Adipose tissue (tissue), 3 donors: ENCODE measurements around the gene CORO1C. TPM values are rescaled to one million over a fixed set of nuclear protein-coding genes. Genes with fewer than 3 reads are reported as not detected.

ENCODE experiments used
- H3K27ac ChIP-seq: one replicate; pipeline ENCODE4 v1.5.1; 2013; ENCODE audit warnings: low read depth, low read length
- WGBS, 3 donors: extraction: QIAGEN DNeasy Blood & Tissue Kit; methylation state at CpG; one replicate each; pipeline ENCODE4 v1.1.7; 2013; 5-methylcytosine and 5-hydroxymethylcytosine counted together
- polyA plus RNA-seq, 3 donors: library from polyadenylated mRNA; stranded (reverse); fragments of 200-250 nt; gene quantifications; one replicate each; pipeline ENCODE4 v1.2.3, GENCODE V29; 2013
- donor health status: healthy with polysubstance abuse.
- donor health status: Bipolar disorder and iron deficiency.
- donor health status: healthy.

CORO1C gene
- polyA plus RNA-seq, 3 donors, result 11.6 to 72.0 (median 53.3) TPM

DNA sequence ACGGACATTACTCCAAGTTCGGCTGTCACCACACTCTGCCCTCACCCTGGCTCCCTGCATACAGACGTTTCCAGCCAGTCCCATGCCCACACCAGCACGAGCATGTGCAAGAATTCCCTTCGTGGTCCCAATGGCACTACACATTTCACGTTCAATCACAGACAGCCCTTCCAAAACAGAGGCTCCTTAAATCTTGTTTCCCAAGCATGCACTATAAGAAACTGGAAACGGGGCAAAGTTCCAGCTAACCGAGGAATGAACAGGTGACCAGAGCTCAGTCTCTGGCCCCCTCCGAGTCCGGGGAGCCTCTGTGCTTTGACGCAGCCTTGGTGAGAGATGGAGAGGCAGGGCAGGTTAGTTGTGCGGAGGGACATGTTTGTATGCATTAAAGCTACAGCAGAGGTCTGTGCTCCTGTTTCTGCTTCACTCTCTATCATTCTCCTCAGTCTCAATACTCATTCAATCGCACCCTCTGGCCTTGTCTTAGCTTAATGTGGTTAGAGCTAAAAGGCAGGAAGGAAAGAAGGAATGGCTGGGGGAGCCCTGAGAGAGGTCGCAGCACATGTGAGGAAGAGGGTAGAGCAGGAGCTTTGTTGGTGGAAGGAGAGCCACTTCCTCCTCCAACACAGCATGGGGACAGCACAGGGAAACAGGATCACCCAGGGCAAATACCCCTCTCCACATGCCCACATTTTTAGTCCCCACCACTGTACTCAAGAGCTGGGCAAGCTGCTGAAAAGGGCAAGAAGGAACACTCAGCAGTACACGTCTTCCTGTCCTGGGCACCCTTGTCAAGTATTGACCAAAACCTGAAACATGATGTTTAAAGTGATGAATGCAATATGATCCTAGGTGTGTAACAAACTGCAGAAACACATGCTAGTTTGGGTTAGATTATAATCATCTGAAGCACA lies 85.4 kb downstream of the CORO1C start:
- no peak overlapping the region for H3K27ac ChIP-seq
- 79 to 88% (median 84%) methylated on average over 15 of the region's 15 CpGs for WGBS, 3 donors

DNA sequence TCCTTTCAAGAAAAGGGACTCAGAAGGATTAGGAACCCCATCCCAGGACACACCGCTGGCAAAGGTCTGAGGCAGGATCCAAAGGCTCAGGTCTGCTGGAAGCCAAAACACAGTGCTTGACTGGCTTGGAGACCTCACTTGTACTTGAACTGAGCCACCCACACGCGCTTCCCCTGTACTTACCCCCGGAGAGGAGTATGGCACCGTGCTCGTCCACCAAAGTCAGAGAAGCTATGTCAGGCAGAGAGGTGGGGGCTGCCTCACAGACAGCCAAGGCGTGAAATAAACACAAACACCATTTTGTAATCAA lies 86.6 kb downstream of the CORO1C start:
- H3K27ac ChIP-seq, result no peak overlapping the region
- WGBS, 3 donors, result 94 to 98% (median 95%) methylated on average over 7 of the region's 7 CpGs

DNA sequence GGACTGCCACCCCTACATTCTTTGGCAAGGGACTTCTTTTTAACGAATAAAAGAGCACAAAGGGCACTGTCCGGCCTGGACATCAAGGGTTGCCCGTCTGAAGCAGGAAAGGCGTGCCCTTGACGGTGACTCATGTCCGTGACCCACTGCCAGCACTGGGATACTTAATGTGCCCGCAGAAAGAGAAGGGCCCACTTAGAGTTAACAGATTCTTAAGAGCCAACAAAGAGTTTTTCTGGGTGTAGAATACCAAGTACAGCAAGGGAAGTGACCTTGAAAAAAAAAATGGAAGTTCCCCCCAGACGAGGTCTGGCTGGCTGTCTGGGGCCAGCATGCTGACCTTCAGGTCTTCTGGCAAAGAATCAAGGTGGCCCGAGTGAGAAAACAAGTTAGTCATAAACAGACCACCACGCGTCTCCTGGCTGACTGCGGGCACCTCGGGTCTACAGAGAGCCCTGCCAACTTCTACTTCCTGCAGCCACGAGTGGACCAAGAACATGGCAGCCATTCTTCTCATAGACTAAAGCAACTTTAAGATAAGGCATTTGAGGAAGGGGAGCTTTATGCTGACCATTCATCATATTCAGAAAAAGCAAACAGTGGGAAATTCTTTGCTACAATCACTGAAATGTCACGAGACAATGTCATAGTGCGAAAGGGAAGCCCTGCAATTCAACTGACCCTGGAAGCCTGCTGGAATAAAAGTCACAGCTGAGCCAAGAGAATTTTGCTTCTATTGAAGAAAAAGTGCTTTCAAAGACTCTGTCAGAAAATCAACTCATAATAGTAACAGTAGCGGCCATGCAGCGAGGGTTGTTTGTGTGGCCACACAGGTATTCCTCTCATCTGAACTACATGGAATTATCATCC lies 87.1 kb downstream of the CORO1C start:
- H3K27ac ChIP-seq, result no peak overlapping the region
- 55 to 61% (median 60%) methylated on average over 18 of the region's 18 CpGs for WGBS, 3 donors

DNA sequence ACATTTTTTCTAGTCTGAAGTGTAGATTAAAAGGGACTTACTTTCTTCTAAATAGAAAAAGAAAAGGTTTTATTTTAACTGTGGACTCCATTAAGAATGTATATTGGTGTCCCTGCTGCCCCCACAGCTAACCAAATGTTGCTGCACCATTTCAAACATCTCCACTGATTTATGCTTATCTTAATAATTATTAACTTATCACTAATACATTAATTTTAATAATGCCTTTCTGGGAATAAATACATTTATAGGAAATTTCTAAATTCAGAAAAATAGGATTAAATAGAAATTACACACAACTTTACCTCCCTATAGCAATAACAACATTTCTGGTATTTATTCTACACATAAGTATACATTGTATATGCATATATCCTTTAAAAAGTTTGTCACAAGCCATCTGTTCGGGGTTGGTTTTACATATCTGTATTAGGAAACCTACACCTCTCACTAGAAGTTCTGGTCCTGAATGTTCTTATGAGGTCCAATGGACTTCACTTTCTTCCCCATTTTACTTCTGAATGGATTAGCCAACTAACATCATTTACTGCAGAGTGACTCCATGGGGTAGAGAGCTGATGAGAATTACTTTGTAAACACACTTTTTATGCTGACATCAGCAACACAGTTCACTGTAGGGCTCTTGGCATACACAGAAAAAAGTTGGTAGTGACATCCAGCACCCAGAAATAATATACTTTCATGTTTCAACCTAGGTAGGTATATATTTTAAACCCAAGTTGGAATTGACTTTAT lies 88.2 kb downstream of the CORO1C start:
- H3K27ac ChIP-seq, result no peak overlapping the region
- WGBS, 3 donors, result 99 to 100% (median 100%) methylated on average over 1 of the region's 1 CpG

DNA sequence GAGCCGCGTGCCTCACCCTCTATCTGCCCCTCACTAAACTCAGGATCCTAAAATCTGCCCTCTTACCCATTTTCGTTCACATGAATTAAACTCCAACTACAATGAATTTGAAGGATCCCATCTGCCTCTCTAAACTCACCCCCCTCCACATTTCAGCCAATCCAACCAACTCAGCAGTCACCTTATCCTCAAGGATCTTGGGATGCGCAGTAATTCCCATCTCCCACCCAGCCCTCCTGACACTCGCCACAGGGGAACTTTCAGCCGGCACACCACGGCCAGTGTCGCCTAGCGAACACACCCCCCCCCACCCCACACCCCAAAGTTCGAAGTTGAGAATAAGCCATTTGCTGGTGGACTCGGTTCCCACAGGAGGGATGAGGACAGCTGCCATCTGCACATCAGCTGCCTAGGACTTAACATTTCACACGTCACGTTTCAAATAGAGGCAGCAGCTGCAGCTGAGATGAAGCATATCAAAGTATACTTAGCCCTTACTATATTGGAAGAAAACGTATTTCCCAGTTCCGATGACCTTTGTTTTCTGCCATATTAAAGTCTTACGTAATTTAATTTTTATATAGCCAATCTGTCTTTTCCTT lies 88.9 kb downstream of the CORO1C start:
- WGBS, 3 donors, result 76 to 83% (median 83%) methylated on average over 16 of the region's 16 CpGs
- H3K27ac ChIP-seq, result no peak overlapping the region

DNA sequence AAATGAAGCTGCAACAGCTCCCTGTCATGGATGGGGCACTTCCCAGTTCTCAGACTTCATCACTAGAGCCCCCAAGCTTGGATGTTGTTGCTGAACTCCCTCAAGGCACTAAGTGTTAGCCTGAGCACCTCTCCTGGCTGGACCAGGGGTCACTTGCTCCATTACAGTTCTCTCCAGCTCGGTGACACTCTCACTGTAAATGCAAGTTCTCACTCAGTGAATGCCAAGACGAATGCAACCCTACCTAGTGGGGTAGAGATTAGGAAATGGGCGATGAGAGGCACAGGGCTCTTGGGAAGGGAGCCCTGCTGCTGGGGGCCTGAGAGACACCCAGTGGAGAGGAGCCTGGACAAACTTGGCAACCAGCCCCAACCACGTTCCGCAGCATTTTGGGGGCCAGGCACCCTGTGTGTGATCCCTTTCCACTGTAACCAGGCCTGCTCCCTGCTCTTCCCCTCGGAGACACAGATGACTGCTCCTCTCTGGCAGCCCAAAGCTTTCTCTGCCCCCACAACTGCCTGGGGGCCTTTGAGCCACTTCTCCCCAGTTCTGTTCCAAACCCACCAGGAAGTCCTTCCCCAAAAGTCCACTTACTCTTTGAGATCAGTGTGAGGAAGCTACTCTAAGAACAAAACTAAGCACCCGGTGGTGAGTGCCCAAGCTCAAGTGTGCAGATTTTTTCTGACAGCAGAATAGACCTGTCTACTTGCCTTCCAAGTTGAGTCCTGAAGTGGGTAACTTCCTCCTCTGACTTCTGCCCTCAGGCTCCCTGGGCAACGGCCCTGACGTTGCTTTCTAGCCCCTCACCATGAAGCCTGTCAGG lies 89.7 kb downstream of the CORO1C start:
- WGBS, 3 donors, result 55 to 75% (median 58%) methylated on average over 9 of the region's 9 CpGs
- H3K27ac ChIP-seq, result no peak overlapping the region

DNA sequence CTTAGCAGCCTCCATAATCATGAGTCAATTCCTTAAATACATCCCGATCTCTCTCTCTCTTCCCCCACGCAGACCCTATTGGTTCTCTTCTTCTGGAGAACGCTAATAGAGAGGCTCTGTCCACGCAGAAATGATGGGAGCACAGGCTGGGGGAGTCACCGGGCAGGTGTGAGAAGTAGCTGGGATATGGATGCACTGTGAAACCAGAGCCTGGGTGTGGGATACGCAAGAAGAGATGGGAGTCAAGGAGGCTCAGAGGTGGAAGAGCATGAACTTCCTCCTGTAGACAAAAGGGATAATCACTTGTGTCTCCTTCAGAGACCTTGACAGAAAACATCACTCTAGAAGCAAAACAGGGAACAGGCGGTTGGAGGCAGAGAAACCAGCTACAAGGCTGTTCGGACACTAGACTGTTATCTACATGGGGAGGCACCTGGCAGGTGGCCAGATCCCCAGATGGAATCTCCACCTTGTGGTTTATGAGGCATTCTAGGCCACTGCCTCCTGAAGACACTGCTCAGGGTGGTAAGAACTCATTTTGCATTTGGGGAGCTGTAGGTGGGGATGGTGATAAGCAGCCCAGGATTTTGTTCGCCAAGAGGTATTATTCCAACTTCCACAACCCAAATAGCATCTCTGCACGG lies 90.4 kb downstream of the CORO1C start:
- no peak overlapping the region for H3K27ac ChIP-seq
- 73 to 78% (median 73%) methylated on average over 10 of the region's 10 CpGs for WGBS, 3 donors

DNA sequence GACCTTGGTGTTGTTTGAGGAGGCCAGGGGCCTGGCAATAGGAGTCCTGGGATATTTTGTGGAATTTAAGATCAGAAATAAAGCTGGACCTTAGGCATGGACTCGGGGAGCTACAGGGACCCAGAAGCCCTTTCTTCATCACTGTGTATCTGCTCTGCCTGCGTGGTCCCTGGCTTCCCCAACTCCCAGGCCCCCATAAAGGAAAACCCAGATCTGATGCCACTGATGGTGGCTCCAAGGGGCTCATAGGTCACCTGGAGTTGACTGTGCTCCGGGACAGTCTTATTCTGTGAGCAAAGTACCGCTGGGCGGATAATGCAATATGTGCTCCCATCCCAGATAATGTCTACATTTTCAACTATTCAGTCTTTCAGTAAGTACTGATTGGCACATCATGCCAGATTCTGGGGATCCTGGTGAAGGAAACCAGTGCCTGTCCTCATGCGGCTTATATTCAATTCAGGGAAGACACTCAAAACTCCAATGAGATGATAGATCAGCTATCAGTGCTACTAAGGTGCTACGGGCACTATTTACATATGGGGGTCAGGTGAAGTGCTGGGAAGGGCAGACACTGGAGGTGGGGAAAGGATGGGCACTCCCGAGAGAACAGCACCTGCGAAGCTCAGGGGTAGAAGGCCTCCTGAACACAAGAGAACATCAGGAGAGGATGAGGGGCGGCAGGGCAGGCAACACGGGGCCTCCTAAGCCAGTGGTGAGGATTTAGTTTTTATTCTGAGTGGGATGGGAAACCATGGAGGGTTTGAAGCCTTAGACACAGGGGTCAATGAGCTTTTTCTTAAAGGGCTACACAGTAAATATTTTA lies 92.1 kb downstream of the CORO1C start:
- WGBS, 3 donors, result 86 to 95% (median 90%) methylated on average over 11 of the region's 11 CpGs
- H3K27ac ChIP-seq, result no peak overlapping the region

DNA sequence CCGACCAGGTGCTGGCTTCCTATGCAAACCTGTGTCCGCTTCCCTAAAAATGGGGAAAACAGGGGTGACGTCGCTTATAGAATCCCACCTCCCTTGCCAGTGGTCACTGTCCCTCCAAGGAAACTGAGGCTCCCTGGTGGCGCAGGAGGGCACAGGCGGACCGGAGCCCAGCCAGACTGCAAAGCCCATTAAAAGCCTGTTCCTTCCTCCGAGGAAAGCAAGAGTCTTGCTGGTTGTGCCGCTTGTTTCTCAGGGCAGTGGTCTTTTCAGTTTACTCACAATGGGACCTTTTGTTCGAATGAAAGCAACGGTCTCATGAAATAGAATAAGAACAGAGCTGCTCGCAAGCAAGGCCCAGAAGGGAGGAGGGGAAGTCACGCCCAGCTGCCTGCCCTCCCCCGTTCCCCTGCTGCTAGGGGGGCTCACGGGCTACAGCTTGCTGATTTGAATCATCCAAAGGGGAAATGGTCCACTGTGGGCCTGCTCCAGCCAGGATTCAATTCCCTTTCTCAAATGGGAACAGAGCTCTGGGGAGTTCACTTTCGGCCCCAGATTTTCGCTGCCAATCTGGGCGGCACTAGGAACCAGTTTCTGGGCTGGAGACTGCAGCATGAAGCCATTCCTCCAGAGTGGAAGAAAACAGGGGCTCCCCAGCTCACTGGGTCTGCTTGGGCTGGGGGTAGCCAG lies 93.0 kb downstream of the CORO1C start:
- 25 to 32% (median 30%) methylated on average over 18 of the region's 18 CpGs for WGBS, 3 donors
- H3K27ac ChIP-seq, result no peak overlapping the region

DNA sequence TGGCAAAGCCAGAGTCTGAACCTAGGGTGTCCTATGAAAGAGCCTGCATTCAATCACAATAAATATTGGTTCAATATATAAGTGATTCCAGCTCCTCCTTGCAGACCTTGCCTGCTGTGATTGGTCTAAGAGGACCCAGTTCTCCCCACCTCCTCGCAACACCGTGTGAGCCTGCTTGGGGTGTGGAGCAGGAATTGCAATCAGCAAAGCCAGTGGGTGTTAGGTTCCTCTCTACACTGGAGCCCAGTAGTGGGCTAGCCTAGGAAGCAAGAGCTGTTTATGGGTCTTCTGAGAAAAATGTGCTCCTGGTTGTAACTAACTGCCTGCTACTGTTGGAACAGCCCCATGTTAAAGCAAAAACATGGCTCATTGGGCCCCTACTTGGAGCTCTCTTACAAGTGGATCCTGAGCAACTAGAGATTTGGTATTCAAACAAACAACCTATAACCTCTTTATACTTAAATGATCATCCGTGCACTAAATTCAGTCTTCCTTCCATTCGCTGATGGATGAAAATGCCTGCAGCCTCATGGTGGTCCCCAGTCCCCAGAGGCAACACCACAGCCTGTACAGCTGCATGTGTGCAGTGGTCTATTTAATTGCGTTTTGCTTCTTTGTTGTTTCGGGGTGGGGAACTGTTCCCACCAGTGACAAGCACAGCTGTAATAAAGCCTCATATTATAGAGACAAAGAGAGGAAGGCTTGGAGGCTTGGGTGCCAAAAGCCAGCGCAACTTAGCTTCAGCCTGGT lies 93.9 kb downstream of the CORO1C start:
- H3K27ac ChIP-seq, result no peak overlapping the region
- 71 to 75% (median 74%) methylated on average over 7 of the region's 7 CpGs for WGBS, 3 donors

DNA sequence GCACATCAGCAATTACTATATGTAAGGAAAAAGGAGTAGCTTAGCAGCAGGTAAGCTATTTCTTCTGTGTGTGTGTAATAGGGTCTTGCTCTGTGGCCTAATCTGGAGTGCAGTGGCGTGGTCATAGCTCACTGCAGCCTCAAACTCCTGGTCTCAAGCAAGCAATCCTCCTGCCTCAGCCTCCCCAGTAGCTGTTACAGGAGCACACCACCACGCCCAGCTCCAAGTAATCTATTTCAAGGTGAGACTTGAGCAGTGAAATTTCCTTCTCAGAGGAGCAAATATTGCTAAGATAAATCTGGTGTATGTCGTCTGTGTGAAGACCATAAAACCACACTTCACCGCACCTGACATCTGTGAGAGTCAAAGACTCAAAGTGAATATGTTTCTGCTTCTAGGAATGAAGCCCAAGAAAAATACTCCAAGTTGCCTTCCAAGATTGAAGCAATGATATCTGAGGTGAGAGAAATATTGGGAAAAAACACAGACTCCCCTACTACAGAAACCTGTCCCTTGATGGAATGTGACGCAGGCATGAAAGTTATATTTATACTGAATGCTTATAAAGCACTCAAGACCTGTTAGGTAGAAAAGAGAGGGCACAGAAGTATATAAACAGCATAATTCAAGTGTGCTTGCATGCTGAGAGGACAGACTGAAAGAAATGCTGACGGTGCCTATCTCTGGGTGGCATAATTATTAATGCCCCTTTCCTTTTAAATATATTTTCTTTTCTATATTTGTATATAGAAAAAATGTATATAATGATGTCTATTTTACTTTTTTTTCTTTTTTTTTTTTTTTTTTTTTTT lies 95.1 kb downstream of the CORO1C start:
- WGBS, 3 donors, result 65 to 84% (median 71%) methylated on average over 6 of the region's 6 CpGs
- H3K27ac ChIP-seq, result no peak overlapping the region

DNA sequence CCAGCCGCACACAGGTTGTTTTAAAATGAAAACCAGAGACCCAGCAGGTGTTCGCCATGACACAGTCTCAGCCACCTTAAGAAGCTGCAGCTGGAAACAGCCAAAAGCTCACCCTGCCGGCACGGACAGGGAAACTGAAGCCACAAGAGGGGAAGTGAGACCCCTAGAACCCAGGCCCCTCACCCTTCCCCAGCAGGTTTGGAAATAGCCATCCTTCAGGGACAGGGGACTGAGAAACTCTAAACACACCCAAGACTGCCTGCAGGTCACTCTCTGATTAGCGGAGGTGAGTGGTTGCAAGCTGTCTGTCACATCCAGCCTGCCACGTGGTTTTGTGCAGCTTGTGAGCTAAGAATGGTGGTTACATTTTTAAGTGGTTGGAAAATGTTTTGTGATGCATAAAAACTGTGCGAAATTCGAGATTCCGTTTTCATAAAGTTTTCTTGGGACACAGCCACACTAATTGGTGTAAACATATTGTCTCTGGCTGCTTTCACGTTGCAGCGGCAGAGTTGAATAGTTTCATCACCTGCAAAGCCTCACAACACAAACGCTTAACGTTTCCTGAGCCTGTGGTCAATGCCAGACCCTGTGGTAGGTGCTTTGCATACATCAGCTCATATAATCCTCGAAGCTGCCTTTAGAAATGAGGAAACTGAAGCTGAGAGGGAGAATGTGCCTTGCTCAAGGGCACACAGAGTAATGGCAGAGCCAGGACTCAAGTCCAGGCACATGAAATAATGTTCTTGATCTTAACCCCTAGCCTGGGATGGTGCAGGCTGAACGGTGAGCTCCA lies 95.9 kb downstream of the CORO1C start:
- WGBS, 3 donors, result 35 to 53% (median 35%) methylated on average over 15 of the region's 15 CpGs
- no peak overlapping the region for H3K27ac ChIP-seq

DNA sequence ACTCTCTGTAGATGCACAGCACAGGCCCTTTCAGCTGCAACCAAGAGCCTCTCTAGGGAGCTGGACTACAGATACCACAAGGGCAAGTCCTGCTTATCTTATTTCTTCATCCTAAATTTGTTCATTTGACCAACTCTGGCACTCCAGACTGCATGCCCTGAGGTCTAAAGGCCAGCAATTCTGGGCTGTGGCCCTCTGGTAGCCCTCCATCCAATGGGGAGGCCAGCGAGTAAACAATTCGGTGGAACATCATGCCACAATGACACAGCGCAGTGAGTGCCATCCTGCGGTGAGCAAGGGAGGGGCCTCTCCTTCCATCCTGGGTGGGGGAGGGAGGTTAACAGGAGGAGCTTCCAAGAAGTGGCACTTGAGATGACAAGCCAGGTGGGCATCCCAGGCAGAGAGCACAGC lies 97.0 kb downstream of the CORO1C start:
- no peak overlapping the region for H3K27ac ChIP-seq
- 53 to 74% (median 55%) methylated on average over 4 of the region's 4 CpGs for WGBS, 3 donors
